WTC11 (cell line): ENCODE results near the gene MRPL2.

Experiments used
- CTCF ChIP-seq: fragments of 200-600 bp; IDR thresholded peaks from 2 replicates; pipeline ENCODE4 v1.8.0; 2022; ENCODE audit warnings: antibody characterized with exemption
- FOXP1 ChIP-seq: sonication (generic); formaldehyde crosslinking; IDR thresholded peaks from 2 replicates; pipeline ENCODE4 v1.8.0; 2022; ENCODE audit warnings: missing genetic modification reagents, mild to moderate bottlenecking, moderate library complexity, borderline replicate concordance
- MAX ChIP-seq: sonication (generic); formaldehyde crosslinking; IDR thresholded peaks from 2 replicates; pipeline ENCODE4 v1.8.0; 2022; ENCODE audit warnings: mild to moderate bottlenecking, missing genetic modification reagents
- NFYB ChIP-seq: sonication (generic); formaldehyde crosslinking; conservative IDR thresholded peaks from 2 replicates; pipeline ENCODE4 v1.8.0; 2022; ENCODE audit warnings: low read depth, missing genetic modification reagents
- NR3C1 ChIP-seq: sonication (generic); formaldehyde crosslinking; conservative IDR thresholded peaks from 2 replicates; pipeline ENCODE4 v1.8.1; 2023; ENCODE audit warnings: low read depth, mild to moderate bottlenecking, missing genetic modification reagents
- ZNF121 ChIP-seq: sonication (generic); formaldehyde crosslinking; IDR thresholded peaks from 2 replicates; pipeline ENCODE4 v1.8.0; 2023; ENCODE audit warnings: missing genetic modification reagents
- ZNF232 ChIP-seq: sonication (generic); formaldehyde crosslinking; IDR thresholded peaks from 2 replicates; pipeline ENCODE4 v1.8.0; 2022; ENCODE audit warnings: mild to moderate bottlenecking, missing genetic modification reagents
- TF ChIP-seq, protein P1 (sequence below): sonication (generic); formaldehyde crosslinking; IDR thresholded peaks from 2 replicates; pipeline ENCODE4 v1.8.0; 2023; ENCODE audit warnings: mild to moderate bottlenecking, missing genetic modification reagents
- TF ChIP-seq, protein P2 (sequence below): sonication (generic); formaldehyde crosslinking; conservative IDR thresholded peaks from 2 replicates; pipeline ENCODE4 v1.8.1; 2023; ENCODE audit warnings: mild to moderate bottlenecking, low read depth, missing genetic modification reagents, moderate library complexity
- TF ChIP-seq, protein P3 (sequence below): sonication (generic); formaldehyde crosslinking; IDR thresholded peaks from 2 replicates; pipeline ENCODE4 v1.8.0; 2023; ENCODE audit warnings: missing genetic modification reagents, mild to moderate bottlenecking, borderline replicate concordance

GRCh38 chr6:43070028-43070632, 10.9 kb upstream of the MRPL2 start:
- no peak for TF ChIP-seq ZNF232 (CRISPR knock-in tag)
- TF ChIP-seq CTCF = no peak; the same call in 1 of the 2 replicates
- TF ChIP-seq NFYB = no peak
- no peak for TF ChIP-seq MAX
- TF ChIP-seq NR3C1 (CRISPR knock-in tag) = no peak
- TF ChIP-seq, protein P1, sequence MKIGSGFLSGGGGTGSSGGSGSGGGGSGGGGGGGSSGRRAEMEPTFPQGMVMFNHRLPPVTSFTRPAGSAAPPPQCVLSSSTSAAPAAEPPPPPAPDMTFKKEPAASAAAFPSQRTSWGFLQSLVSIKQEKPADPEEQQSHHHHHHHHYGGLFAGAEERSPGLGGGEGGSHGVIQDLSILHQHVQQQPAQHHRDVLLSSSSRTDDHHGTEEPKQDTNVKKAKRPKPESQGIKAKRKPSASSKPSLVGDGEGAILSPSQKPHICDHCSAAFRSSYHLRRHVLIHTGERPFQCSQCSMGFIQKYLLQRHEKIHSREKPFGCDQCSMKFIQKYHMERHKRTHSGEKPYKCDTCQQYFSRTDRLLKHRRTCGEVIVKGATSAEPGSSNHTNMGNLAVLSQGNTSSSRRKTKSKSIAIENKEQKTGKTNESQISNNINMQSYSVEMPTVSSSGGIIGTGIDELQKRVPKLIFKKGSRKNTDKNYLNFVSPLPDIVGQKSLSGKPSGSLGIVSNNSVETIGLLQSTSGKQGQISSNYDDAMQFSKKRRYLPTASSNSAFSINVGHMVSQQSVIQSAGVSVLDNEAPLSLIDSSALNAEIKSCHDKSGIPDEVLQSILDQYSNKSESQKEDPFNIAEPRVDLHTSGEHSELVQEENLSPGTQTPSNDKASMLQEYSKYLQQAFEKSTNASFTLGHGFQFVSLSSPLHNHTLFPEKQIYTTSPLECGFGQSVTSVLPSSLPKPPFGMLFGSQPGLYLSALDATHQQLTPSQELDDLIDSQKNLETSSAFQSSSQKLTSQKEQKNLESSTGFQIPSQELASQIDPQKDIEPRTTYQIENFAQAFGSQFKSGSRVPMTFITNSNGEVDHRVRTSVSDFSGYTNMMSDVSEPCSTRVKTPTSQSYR (CRISPR knock-in tag) = no peak
- no peak for TF ChIP-seq ZNF121 (CRISPR knock-in tag)
- TF ChIP-seq, protein P2, sequence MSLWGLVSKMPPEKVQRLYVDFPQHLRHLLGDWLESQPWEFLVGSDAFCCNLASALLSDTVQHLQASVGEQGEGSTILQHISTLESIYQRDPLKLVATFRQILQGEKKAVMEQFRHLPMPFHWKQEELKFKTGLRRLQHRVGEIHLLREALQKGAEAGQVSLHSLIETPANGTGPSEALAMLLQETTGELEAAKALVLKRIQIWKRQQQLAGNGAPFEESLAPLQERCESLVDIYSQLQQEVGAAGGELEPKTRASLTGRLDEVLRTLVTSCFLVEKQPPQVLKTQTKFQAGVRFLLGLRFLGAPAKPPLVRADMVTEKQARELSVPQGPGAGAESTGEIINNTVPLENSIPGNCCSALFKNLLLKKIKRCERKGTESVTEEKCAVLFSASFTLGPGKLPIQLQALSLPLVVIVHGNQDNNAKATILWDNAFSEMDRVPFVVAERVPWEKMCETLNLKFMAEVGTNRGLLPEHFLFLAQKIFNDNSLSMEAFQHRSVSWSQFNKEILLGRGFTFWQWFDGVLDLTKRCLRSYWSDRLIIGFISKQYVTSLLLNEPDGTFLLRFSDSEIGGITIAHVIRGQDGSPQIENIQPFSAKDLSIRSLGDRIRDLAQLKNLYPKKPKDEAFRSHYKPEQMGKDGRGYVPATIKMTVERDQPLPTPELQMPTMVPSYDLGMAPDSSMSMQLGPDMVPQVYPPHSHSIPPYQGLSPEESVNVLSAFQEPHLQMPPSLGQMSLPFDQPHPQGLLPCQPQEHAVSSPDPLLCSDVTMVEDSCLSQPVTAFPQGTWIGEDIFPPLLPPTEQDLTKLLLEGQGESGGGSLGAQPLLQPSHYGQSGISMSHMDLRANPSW (CRISPR knock-in tag) = no peak
- TF ChIP-seq, protein P3, sequence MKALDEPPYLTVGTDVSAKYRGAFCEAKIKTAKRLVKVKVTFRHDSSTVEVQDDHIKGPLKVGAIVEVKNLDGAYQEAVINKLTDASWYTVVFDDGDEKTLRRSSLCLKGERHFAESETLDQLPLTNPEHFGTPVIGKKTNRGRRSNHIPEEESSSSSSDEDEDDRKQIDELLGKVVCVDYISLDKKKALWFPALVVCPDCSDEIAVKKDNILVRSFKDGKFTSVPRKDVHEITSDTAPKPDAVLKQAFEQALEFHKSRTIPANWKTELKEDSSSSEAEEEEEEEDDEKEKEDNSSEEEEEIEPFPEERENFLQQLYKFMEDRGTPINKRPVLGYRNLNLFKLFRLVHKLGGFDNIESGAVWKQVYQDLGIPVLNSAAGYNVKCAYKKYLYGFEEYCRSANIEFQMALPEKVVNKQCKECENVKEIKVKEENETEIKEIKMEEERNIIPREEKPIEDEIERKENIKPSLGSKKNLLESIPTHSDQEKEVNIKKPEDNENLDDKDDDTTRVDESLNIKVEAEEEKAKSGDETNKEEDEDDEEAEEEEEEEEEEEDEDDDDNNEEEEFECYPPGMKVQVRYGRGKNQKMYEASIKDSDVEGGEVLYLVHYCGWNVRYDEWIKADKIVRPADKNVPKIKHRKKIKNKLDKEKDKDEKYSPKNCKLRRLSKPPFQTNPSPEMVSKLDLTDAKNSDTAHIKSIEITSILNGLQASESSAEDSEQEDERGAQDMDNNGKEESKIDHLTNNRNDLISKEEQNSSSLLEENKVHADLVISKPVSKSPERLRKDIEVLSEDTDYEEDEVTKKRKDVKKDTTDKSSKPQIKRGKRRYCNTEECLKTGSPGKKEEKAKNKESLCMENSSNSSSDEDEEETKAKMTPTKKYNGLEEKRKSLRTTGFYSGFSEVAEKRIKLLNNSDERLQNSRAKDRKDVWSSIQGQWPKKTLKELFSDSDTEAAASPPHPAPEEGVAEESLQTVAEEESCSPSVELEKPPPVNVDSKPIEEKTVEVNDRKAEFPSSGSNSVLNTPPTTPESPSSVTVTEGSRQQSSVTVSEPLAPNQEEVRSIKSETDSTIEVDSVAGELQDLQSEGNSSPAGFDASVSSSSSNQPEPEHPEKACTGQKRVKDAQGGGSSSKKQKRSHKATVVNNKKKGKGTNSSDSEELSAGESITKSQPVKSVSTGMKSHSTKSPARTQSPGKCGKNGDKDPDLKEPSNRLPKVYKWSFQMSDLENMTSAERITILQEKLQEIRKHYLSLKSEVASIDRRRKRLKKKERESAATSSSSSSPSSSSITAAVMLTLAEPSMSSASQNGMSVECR (CRISPR knock-in tag) = no peak
- TF ChIP-seq FOXP1 = no peak
